Neural progenitor cell (in vitro differentiated cells): Measurements from ENCODE around the gene MTNR1B.
A peak's percentile ranks its signal among the peaks of the same experiment; 100 is the strongest.

Source experiments
- CTCF ChIP-seq: fragments of 200-600 bp; sonication (generic); IDR thresholded peaks from 2 replicates; pipeline ENCODE4 v1.5.1; 2017; ENCODE audit warnings: antibody characterized with exemption, mild to moderate bottlenecking
- EZH2 ChIP-seq: fragments of 200-600 bp; sonication (generic); IDR thresholded peaks from 2 replicates; pipeline ENCODE4 v1.6.1; 2017; ENCODE audit warnings: antibody characterized with exemption, mild to moderate bottlenecking, moderate library complexity

GRCh38 chr11:92969634-92970347 is at the start of gene MTNR1B:
- no peak for TF ChIP-seq CTCF
- peak; percentile 54 for TF ChIP-seq EZH2
